HK-2 (cell line): ENCODE data around the gene HKDC1.

Source experiments
- DNase-seq: peaks from one replicate; pipeline ENCODE4 v3.0.0-alpha.2; 2018; ENCODE audit not compliant: unreplicated experiment

Gene HKDC1

DNA sequence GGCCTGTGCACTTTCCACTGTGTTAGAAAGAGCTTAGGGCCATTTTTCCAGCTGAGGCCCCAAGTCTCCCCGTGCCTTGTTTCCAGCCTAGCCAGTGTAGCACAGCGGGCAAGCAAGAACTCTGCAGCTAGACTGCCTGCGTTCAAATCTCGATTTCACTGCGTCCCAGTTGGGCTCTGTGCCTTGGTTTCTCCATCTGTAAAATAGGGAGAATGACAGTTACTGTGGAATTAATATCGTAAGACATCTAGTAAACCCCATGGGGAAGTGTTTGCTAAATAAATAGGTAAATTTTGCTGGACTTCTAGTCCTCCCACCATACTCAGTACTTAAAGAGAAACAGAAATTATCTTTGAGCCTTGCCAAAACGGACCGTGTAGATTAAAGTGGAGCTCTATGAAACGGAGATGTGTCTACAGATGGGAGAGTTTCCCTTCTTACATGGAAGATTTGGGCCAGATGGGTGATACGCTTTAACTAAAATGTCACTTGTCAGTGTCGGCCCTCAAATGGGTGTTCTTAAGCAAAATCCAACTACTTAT is 3.5 kb upstream of the HKDC1 start:
- DNase-seq: no peak

GRCh38 chr10:69217119-69217754 is 2.9 kb upstream of the HKDC1 start:
- peak; percentile 44 for DNase-seq

DNA sequence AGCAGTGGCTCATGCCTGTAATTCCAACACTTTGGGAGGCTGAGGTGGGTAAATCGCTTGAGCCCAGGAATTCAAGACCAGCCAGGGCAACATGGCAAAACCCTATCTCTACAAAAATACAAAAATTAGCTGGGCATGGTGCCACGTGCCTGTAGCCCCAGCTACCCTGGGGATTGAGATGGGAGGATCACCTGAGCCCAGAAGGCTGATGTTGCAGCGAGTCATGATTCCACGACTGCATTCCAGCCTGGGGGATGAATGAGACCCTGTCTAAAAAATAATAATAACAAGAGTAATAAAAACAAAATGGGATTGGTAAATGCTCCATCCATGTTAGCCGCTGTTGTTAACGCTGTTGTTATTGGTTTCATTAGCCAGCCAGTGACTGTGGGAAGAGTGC is 1.3 kb upstream of the HKDC1 start:
- DNase-seq: no peak

GRCh38 chr10:69220507-69220906 is 375 bp downstream of the HKDC1 start:
- DNase-seq: peak; percentile 43

- DNase-seq: peak; percentile 82
Measured at GRCh38 chr10:69222157-69223027, 2.3 kb downstream of the HKDC1 start.

GRCh38 chr10:69223028-69223342 is 2.9 kb downstream of the HKDC1 start:
- DNase-seq: no peak

- no peak for DNase-seq
Measured at GRCh38 chr10:69224862-69225657, 4.9 kb downstream of the HKDC1 start.

DNA sequence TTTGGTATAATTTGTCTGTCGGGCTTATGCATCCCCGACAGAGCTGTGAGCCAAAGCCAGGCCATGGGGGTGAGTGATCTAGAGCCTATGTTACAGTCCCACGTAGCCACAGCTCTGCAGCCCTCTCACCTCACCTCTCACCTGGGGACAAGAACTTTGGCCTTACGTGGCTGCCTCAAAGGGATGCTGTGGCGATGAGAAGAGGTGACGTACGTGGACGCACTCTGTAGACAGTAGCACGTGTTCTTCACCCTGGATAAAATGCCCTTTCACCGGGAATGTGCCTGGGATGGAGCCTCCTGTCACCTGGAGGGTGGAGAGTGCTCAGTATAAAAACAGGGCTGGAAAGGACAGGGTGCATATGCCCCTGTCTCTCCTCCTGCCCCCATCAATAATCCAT is 5.5 kb downstream of the HKDC1 start:
- DNase-seq: no peak

DNA sequence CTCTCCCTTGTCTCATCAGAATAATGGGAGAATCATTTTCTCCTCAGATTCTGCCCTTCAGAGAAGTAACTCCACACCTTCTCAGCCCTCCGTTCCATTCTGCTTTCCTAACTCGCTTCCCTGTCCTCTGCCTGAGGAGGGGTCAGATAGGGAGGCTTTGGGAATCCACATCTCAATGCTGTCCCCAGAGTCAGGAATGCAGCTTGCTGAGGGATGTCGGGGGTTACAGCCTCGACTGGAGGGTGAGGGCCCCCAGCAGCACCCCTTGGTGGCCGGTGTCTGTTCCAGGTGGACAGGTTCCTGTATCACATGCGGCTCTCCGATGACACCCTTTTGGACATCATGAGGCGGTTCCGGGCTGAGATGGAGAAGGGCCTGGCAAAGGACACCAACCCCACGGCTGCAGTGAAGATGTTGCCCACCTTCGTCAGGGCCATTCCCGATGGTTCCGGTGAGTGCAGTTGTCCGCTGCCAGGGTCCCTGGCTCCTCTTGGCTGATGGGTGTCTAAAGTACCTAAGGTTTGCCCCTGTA is 6.9 kb downstream of the HKDC1 start:
- no peak for DNase-seq

GRCh38 chr10:69228151-69228550 is 8.0 kb downstream of the HKDC1 start:
- no peak for DNase-seq

DNA sequence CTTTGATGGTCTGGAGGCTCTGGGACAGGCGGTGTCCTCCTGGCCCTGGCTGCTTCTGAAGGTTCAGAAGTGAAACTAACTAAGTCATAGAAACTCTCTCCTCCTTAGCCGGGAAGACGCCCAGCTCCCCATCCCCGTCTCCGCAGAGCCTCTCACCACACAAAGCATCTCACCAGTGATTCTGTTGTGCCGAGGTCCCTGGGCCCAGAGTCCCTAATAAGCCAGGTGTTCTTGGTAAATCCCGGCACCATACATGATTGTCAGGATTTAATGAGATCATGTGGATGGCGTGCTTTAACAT is 9.4 kb downstream of the HKDC1 start:
- DNase-seq: no peak

GRCh38 chr10:69230128-69230527 is 10.0 kb downstream of the HKDC1 start:
- DNase-seq: no peak

DNA sequence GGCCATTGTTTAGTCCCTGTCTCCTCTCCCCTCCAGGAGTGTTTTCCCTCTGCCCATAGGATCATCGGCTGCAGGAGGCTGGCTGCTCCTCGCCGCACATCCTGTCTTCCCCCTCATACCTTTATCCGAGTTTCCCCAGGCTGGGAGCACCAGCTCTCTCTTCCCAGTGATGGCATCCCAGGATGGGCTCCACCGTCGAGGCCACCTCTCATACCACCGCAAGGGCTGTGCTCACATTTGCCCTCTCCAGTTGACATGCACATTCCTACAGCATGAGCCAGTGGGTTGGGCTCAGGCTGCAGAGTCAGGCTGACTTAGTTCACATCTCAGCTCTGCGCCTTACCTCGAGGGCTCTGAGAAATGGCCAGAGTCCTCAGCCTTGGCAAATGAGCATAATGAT is 12.1 kb downstream of the HKDC1 start:
- DNase-seq: peak; percentile 54

DNA sequence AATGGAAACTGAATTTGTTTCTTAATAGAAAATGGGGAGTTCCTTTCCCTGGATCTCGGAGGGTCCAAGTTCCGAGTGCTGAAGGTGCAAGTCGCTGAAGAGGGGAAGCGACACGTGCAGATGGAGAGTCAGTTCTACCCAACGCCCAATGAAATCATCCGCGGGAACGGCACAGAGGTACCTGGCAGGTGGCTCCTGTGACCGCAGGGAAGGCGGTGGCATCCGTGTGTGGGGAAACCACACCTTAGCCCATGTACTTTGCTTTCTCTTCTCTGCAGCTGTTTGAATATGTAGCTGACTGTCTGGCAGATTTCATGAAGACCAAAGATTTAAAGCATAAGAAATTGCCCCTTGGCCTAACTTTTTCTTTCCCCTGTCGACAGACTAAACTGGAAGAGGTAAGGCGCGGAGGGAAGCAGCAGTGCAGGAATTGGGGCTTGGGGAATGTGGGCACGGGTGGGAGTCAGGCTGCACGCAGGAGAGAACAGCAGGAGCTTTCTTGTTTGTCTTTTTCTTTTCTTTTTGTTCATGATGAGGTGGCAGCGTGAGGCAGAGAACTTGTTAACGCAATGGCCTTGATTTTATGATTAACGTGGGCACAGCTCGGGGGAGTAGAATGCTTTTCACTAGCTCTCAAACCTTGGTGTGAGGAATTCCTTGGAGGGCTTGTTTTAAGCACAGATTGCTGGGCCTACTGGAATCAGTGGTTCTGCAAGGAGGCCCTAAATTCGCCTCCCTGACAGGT is 12.8 kb downstream of the HKDC1 start:
- no peak for DNase-seq

GRCh38 chr10:69234447-69234846 is 14.3 kb downstream of the HKDC1 start:
- no peak for DNase-seq

- DNase-seq: peak; percentile 89
Measured at GRCh38 chr10:69237528-69238159, 17.5 kb downstream of the HKDC1 start.

DNA sequence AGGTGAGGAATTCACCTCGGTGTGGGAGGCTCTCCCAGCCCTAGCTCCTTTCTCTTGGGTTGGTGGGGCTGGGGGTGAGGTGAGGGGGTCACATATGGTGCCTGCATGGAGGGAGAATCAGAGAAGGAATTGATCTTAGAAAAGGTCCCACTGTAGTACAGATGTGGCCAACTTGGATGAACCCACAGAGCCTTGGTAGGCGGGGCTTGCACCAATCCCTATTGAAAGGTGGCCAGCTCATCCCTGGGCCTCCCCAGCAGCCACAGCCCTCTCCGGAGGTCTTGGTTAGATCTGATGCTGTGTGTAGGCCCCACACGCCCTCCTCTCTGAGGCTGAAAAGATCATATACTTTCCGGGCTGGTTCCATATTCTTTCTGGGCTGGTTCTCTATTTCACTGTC is 19.0 kb downstream of the HKDC1 start:
- no peak for DNase-seq

GRCh38 chr10:69239816-69240434 is 19.8 kb downstream of the HKDC1 start:
- DNase-seq: no peak

DNA sequence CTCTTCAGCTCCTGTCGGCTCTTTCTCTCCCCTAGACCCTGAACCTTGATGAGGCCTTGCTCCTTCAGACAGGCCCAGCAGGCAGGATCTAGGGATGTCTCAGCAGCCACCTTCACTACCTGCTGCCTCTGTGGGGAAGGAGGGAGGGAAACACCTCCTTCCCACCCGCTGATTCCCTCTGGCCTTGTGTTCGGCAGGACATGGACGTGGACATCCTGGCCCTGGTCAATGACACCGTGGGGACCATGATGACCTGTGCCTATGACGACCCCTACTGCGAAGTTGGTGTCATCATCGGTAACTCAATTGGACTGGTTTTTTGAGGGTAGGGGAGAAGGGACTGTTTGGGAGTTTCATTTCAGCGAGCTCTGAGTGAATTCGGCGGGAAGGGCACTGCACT is 20.3 kb downstream of the HKDC1 start:
- no peak for DNase-seq

GRCh38 chr10:69241575-69241974 is 21.4 kb downstream of the HKDC1 start:
- no peak for DNase-seq
